HCT116 (cell line): ENCODE data around the gene MS4A4A. TPM values are rescaled to one million over a fixed set of nuclear protein-coding genes. Genes with fewer than 3 reads are reported as not detected.

Experiments
- ATAC-seq: fragments of 200-7000 bp; cut with Tn5 transposase; 2 replicates; pipeline ENCODE4 v1.9.1; 2020; ENCODE audit warnings: mild to moderate bottlenecking, moderate library complexity
- BruUV-seq: library from RNA; stranded (reverse); fragments of 400-500 nt; replicated peaks from 2 replicates; lab custom pipeline; 2021; lab: Mats Ljungman, UMichigan
- CTCF ChIA-PET: fragments of 300-600 bp; sonication (Branson Sonifier 250); formaldehyde crosslinking; loops from one replicate; lab custom pipeline; 2021; ENCODE audit warnings: antibody characterized with exemption; lab: Charles Lee
- POLR2A ChIA-PET: fragments of 300-600, 350-600 bp; sonication (Branson Sonifier 250); formaldehyde crosslinking; loops from one replicate; lab custom pipeline; 2021; ENCODE audit warnings: antibody characterized with exemption; lab: Charles Lee
- RAD21 ChIA-PET, 2 experiments: fragments of 300-600 bp; sonication (Branson Sonifier 250); formaldehyde crosslinking; loops; one replicate each; lab custom pipeline; 2023; ENCODE audit warnings: low total read pairs in 2 of 2; ENCODE audit not compliant: uncharacterized antibody in 2 of 2, unreplicated experiment in 2 of 2, low non-redundant PET in 1 of 2; lab: Charles Lee
- DNase-seq: peaks from one replicate; pipeline ENCODE4 v3.0.0-alpha.2; 2010; ENCODE audit warnings: low read depth, low spot score
- H2AFZ ChIP-seq: fragments of 200-600 bp; shearing (Covaris generic), sonication (generic); 2 replicates; pipeline ENCODE4 v1.6.1; 2017; ENCODE audit warnings: low read depth, mixed run types, mixed read lengths, antibody characterized with exemption, low read length; ENCODE audit not compliant: poor library complexity, severe bottlenecking
- H3K27ac ChIP-seq: 2 replicates; pipeline ENCODE4 v1.5.1; 2012; ENCODE audit warnings: low read depth, low read length
- H3K27me3 ChIP-seq: fragments of 200-600 bp; sonication (generic); 2 replicates; pipeline ENCODE4 v1.6.1; 2016; ENCODE audit warnings: mixed run types, low read length, mixed read lengths; ENCODE audit not compliant: insufficient read depth
- H3K36me3 ChIP-seq, 2 experiments: fragments of 200-500 bp in 1 of 2; fragments of 200-600 bp in 1 of 2; sonication (Bioruptor generic) in 1 of 2; sonication (generic) in 1 of 2; 2 replicates each; pipeline versions ENCODE4 v1.5.1 to v1.6.1; 2014 to 2016; ENCODE audit warnings: low read length in 2 of 2, inconsistent platforms in 1 of 2, mixed read lengths in 1 of 2, mixed run types in 1 of 2; ENCODE audit not compliant: insufficient read depth in 2 of 2, control insufficient read depth in 1 of 2
- H3K4me1 ChIP-seq, 2 experiments: fragments of 200-600 bp in 1 of 2; sonication (generic) in 1 of 2; 2 replicates each; pipeline versions ENCODE4 v1.5.1 to v1.6.1; 2012 to 2017; ENCODE audit warnings: low read length in 2 of 2, inconsistent platforms in 1 of 2, mild to moderate bottlenecking in 1 of 2, mixed read lengths in 1 of 2, mixed run types in 1 of 2, moderate library complexity in 1 of 2; ENCODE audit not compliant: insufficient read depth in 2 of 2, control insufficient read depth in 1 of 2
- H3K4me2 ChIP-seq: fragments of 200-600 bp; sonication (generic); 2 replicates; pipeline ENCODE4 v1.6.1; 2017; ENCODE audit warnings: mixed run types, low read length, mixed read lengths
- H3K4me3 ChIP-seq, 2 experiments: fragments of 200-600 bp in 1 of 2; sonication (generic) in 1 of 2; replicated peaks in 1 of 2; 2 replicates each; pipeline ENCODE4 v1.5.1; 2011 to 2016; ENCODE audit warnings: low read length in 2 of 2, control low read depth in 1 of 2, low read depth in 1 of 2, mild to moderate bottlenecking in 1 of 2, mixed read lengths in 1 of 2, mixed run types in 1 of 2
- H3K79me2 ChIP-seq: fragments of 200-600 bp; sonication (generic); 2 replicates; pipeline ENCODE4 v1.6.1; 2017; ENCODE audit warnings: mild to moderate bottlenecking, mixed run types, low read length, moderate library complexity, mixed read lengths; ENCODE audit not compliant: insufficient read depth
- H3K9ac ChIP-seq: fragments of 200-600 bp; sonication (generic); 2 replicates; pipeline ENCODE4 v1.6.1; 2016; ENCODE audit warnings: low read length, mixed read lengths
- H3K9me2 ChIP-seq: fragments of 200-600 bp; sonication (generic), shearing (Covaris generic); 2 replicates; pipeline ENCODE4 v1.6.1; 2017; ENCODE audit warnings: mixed run types, mild to moderate bottlenecking, moderate library complexity; ENCODE audit not compliant: insufficient read depth
- H3K9me3 ChIP-seq, 2 experiments: fragments of 200-500 bp in 1 of 2; fragments of 200-600 bp in 1 of 2; sonication (Bioruptor generic) in 1 of 2; sonication (generic) in 1 of 2; 2 replicates each; pipeline ENCODE4 v1.6.1; 2014 to 2017; ENCODE audit warnings: low read length in 2 of 2, mixed read lengths in 2 of 2, inconsistent platforms in 1 of 2, low read depth in 1 of 2, mild to moderate bottlenecking in 1 of 2, mixed run types in 1 of 2, moderate library complexity in 1 of 2; ENCODE audit not compliant: control insufficient read depth in 1 of 2, insufficient read depth in 1 of 2
- H4K20me1 ChIP-seq: fragments of 200-600 bp; sonication (generic), shearing (Covaris generic); 2 replicates; pipeline ENCODE4 v1.6.1; 2017; ENCODE audit warnings: mixed run types, mild to moderate bottlenecking, moderate library complexity; ENCODE audit not compliant: insufficient read depth
- ATF3 ChIP-seq: IDR thresholded peaks from 2 replicates; pipeline ENCODE4 v1.6.1; 2012
- CBX3 ChIP-seq: IDR thresholded peaks from 2 replicates; pipeline ENCODE4 v1.6.1; 2012; ENCODE audit warnings: low read depth
- CEBPB ChIP-seq: IDR thresholded peaks from 2 replicates; pipeline ENCODE4 v1.6.1; 2012; ENCODE audit warnings: low read depth
- CTCF ChIP-seq, 3 experiments: fragments of 200-600 bp in 1 of 3; sonication (generic) in 1 of 3; IDR thresholded peaks in 2 of 3; conservative IDR thresholded peaks in 1 of 3; 2 replicates each; pipeline ENCODE4 v1.5.1; 2012 to 2017; ENCODE audit warnings: low read depth in 2 of 3, low read length in 2 of 3, antibody characterized with exemption in 1 of 3, borderline replicate concordance in 1 of 3, control low read depth in 1 of 3, mild to moderate bottlenecking in 1 of 3, mixed read lengths in 1 of 3, mixed run types in 1 of 3, moderate library complexity in 1 of 3; ENCODE audit not compliant: insufficient read depth in 1 of 3
- ELF1 ChIP-seq: IDR thresholded peaks from 2 replicates; pipeline ENCODE4 v1.6.1; 2012; ENCODE audit warnings: low read depth, borderline replicate concordance
- EZH2 ChIP-seq: fragments of 200-600 bp; sonication (generic); IDR thresholded peaks from 2 replicates; pipeline ENCODE4 v1.6.1; 2017; ENCODE audit warnings: antibody characterized with exemption, mixed run types
- EZH2phosphoT487 ChIP-seq: fragments of 200-600 bp; IDR thresholded peaks from 2 replicates; pipeline ENCODE4 v1.6.1; 2018; ENCODE audit warnings: antibody characterized with exemption, borderline replicate concordance
- FOSL1 ChIP-seq: IDR thresholded peaks from 2 replicates; pipeline ENCODE4 v1.6.1; 2012; ENCODE audit warnings: low read depth
- POLR2A ChIP-seq: IDR thresholded peaks from 2 replicates; pipeline ENCODE4 v1.7.0; 2011; ENCODE audit warnings: borderline replicate concordance; ENCODE audit not compliant: insufficient read depth, insufficient read length; ENCODE audit errors: extremely low read depth
- SRF ChIP-seq: IDR thresholded peaks from 2 replicates; pipeline ENCODE4 v1.6.1; 2012; ENCODE audit warnings: low read depth
- TCF7L2 ChIP-seq: IDR thresholded peaks from 2 replicates; pipeline ENCODE4 v1.7.0; 2011; ENCODE audit warnings: borderline replicate concordance, inconsistent platforms; ENCODE audit not compliant: insufficient read depth, insufficient read length; ENCODE audit errors: extremely low read depth
- YY1 ChIP-seq: IDR thresholded peaks from 2 replicates; pipeline ENCODE4 v1.6.1; 2011; ENCODE audit warnings: low read length, low read depth, moderate library complexity, mild to moderate bottlenecking; ENCODE audit not compliant: insufficient replicate concordance; ENCODE audit errors: extremely low read depth
- ZFX ChIP-seq: fragments of 450-650 bp; IDR thresholded peaks from 2 replicates; pipeline ENCODE4 v1.6.1; 2017
- intact Hi-C: fragments of 100-400 bp; cut with micrococcal nuclease; formaldehyde crosslinking; loops from 2 replicates; pipeline ENCODE4 v1.10.0; 2022
- total RNA-seq: library from RNA; stranded (reverse); gene quantifications from one replicate; pipeline ENCODE4 v1.2.1, GENCODE V29; 2021; ENCODE audit not compliant: unreplicated experiment

MS4A4A gene
- total RNA-seq, 1 experiment from 2014 or later = 0.22 TPM

DNA sequence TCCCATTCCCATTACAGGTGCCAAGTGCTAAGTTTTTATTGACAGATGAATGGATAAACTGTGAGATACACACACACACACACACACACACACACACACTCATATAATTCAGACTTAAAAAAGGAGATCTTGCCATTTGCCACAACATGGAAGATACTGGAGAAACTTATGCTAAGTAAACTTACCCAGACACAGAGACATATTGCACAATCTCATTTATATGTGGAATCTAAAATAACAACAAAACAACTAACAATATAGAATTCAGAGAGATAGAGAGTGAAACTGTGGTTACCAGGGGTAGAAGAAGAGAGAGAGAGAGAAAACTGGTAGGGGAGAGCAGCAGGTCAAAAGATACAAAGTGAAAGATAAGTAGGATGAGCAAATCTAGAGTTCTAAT lies 48.0 kb downstream of the MS4A4A start:
- H3K9me3 ChIP-seq = no peaks in the 10 kb centered on the region
- no peaks in the 10 kb centered on the region for H3K9me2 ChIP-seq
- no peak overlapping the region for H3K4me2 ChIP-seq
- H2AFZ ChIP-seq = no peak overlapping the region
- no TSS peak for BruUV-seq
- H3K4me1 ChIP-seq = no peaks in the 10 kb centered on the region
- H3K27ac ChIP-seq = no peak overlapping the region
- H3K79me2 ChIP-seq = no peaks in the 10 kb centered on the region
- ATAC-seq (no peak), DNase-seq (no peak)
- POLR2A ChIA-PET = no interaction called here
- H3K4me3 ChIP-seq = no peak overlapping the region
- CTCF ChIA-PET = no interaction called here
- no peak overlapping the region for H3K9ac ChIP-seq
- no peaks in the 10 kb centered on the region for H4K20me1 ChIP-seq
- RAD21 ChIA-PET = no interaction called here
- H3K36me3 ChIP-seq = no peaks in the 10 kb centered on the region
- intact Hi-C loops = no loop called here
- H3K27me3 ChIP-seq = no peaks in the 10 kb centered on the region
- TF ChIP-seq EZH2phosphoT487 (no peak), ELF1 (no peak), POLR2A (no peak), TCF7L2 (no peak), YY1 (no peak), FOSL1 (no peak), CEBPB (no peak), SRF (no peak), CBX3 (no peak), EZH2 (no peak), CTCF (IDR thresholded peaks at IDR 0.05 in 2 of 3, conservative IDR thresholded peaks at IDR 0.05 in 1 of 3; ENCODE audit: borderline replicate concordance in 1 of 3, insufficient read depth in 1 of 3, low read depth in 2 of 3, low read length in 2 of 3) (no peak), ATF3 (no peak), ZFX (no peak)
